SK-N-MC (cell line): ENCODE measurements around the gene ADGRD2.

ENCODE experiments used
- EZH2 ChIP-seq: fragments of 200-600 bp; sonication (generic); IDR thresholded peaks from one replicate; pipeline ENCODE4 v1.6.1; 2017; ENCODE audit warnings: antibody characterized with exemption
- POLR2AphosphoS5 ChIP-seq: IDR thresholded peaks from 2 replicates; pipeline ENCODE4 v1.6.1; 2012; ENCODE audit warnings: mild to moderate bottlenecking, low read depth, low read length, borderline replicate concordance

GRCh38 chr9:124475868-124476690 is 25.8 kb downstream of the ADGRD2 start:
- TF ChIP-seq EZH2, result no peak
- no peak for TF ChIP-seq POLR2AphosphoS5
